ENCODE results near the gene FSD1L. TPM values are rescaled to one million over a fixed set of nuclear protein-coding genes. Genes with fewer than 3 reads are reported as not detected.

FSD1L gene
- total RNA-seq, 4 donors from 2014 or later: 1.8 to 19.1 (median 8.3) TPM

GRCh38 chr9:105466898-105467455 lies 19.1 kb downstream of the FSD1L start:
- no peaks in the 10 kb centered on the region for H3K36me3 ChIP-seq
- TF ChIP-seq POLR2A (IDR thresholded peaks at IDR 0.05): no peak
- TF ChIP-seq, protein P1, sequence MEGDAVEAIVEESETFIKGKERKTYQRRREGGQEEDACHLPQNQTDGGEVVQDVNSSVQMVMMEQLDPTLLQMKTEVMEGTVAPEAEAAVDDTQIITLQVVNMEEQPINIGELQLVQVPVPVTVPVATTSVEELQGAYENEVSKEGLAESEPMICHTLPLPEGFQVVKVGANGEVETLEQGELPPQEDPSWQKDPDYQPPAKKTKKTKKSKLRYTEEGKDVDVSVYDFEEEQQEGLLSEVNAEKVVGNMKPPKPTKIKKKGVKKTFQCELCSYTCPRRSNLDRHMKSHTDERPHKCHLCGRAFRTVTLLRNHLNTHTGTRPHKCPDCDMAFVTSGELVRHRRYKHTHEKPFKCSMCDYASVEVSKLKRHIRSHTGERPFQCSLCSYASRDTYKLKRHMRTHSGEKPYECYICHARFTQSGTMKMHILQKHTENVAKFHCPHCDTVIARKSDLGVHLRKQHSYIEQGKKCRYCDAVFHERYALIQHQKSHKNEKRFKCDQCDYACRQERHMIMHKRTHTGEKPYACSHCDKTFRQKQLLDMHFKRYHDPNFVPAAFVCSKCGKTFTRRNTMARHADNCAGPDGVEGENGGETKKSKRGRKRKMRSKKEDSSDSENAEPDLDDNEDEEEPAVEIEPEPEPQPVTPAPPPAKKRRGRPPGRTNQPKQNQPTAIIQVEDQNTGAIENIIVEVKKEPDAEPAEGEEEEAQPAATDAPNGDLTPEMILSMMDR (IDR thresholded peaks at IDR 0.05): no peak
- no peaks in the 10 kb centered on the region for H3K27me3 ChIP-seq
- H3K9me3 ChIP-seq: no peaks in the 10 kb centered on the region
- intact Hi-C loops (cut with DNase I; ENCODE audit: low total_unique reads): no loop called here
- H3K27ac ChIP-seq: no peak overlapping the region
- no peaks in the 10 kb centered on the region for H3K4me1 ChIP-seq
- no peak for DNase-seq
- no peak overlapping the region for H3K4me3 ChIP-seq

DNA sequence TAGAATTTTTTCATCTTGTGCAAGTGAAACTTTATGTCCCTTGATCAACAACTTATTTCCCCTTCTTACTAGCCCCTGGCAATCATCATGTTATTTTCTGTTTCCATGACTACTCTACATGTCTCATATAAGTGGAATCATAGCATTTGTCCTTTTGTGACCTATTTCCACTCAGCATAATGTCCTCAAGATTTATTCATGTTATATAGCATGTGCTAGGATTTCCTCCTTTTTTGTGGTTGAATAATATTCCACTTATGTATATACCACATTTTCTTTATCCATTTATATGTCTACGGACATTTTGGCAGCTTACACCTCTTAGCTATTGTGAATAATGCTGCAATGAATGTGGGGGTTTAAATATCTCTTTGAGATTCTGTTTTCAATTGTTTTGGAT lies 21.0 kb downstream of the FSD1L start:
- Histone ChIP-seq H3K4me1 (no peaks in the 10 kb centered on the region), H3K4me3 (no peak overlapping the region), H3K27me3 (no peaks in the 10 kb centered on the region), H3K36me3 (no peaks in the 10 kb centered on the region), H3K9me3 (no peaks in the 10 kb centered on the region), H3K27ac (no peak overlapping the region)
- TF ChIP-seq, protein P1 (IDR thresholded peaks at IDR 0.05): no peak
- no peak for TF ChIP-seq POLR2A (IDR thresholded peaks at IDR 0.05)
- no peak for DNase-seq
- intact Hi-C loops (cut with DNase I; ENCODE audit: low total_unique reads): no loop called here

GRCh38 chr9:105473221-105473620 lies 25.4 kb downstream of the FSD1L start:
- Histone ChIP-seq H3K36me3 (no peaks in the 10 kb centered on the region), H3K4me3 (no peak overlapping the region), H3K9me3 (no peaks in the 10 kb centered on the region), H3K4me1 (no peaks in the 10 kb centered on the region), H3K27ac (no peak overlapping the region), H3K27me3 (no peaks in the 10 kb centered on the region)
- intact Hi-C loops (cut with DNase I; ENCODE audit: low total_unique reads): no loop called here
- DNase-seq: no peak
- TF ChIP-seq POLR2A (IDR thresholded peaks at IDR 0.05): no peak
- TF ChIP-seq, protein P1 (IDR thresholded peaks at IDR 0.05): no peak

GRCh38 chr9:105475302-105475701 lies 27.5 kb downstream of the FSD1L start:
- no peak for DNase-seq
- H3K27me3 ChIP-seq: no peaks in the 10 kb centered on the region
- no peaks in the 10 kb centered on the region for H3K9me3 ChIP-seq
- no peak overlapping the region for H3K4me3 ChIP-seq
- H3K4me1 ChIP-seq: no peaks in the 10 kb centered on the region
- H3K27ac ChIP-seq: no peak overlapping the region
- H3K36me3 ChIP-seq: no peaks in the 10 kb centered on the region
- intact Hi-C loops (cut with DNase I; ENCODE audit: low total_unique reads): no loop called here
- TF ChIP-seq, protein P1 (IDR thresholded peaks at IDR 0.05): peak in 1 of 4 experiments; percentile 25
- TF ChIP-seq POLR2A (IDR thresholded peaks at IDR 0.05): no peak

- peaks cover 0 to 4% of the 10 kb centered on the region in 2 donors for H3K36me3 ChIP-seq
- H3K27me3 ChIP-seq: no peaks in the 10 kb centered on the region
- no peak overlapping the region for H3K27ac ChIP-seq
- no peaks in the 10 kb centered on the region for H3K4me1 ChIP-seq
- no peak overlapping the region for H3K4me3 ChIP-seq
- no peaks in the 10 kb centered on the region for H3K9me3 ChIP-seq
- intact Hi-C loops (cut with DNase I; ENCODE audit: low total_unique reads): no loop called here
- no peak for TF ChIP-seq POLR2A (IDR thresholded peaks at IDR 0.05)
- TF ChIP-seq, protein P1 (IDR thresholded peaks at IDR 0.05): no peak
- no peak for DNase-seq
Observed at GRCh38 chr9:105479846-105480245, 32.0 kb downstream of the FSD1L start.
